ENCODE measurements around the gene ANKMY2. TPM values are rescaled to one million over a fixed set of nuclear protein-coding genes. Genes with fewer than 3 reads are reported as not detected.

The ANKMY2 gene
- total RNA-seq = 6.2 and 8.0 TPM in 2 replicates

GRCh38 chr7:16645593-16646471 is at the start of gene ANKMY2, which contains the start of gene BZW2:
ANKMY2 (minus strand) TSS chr7:16645754; CDS start chr7:16645573, 181 bp downstream.
BZW2 (plus strand) TSS chr7:16646181; CDS start chr7:16665444, 19,263 bp downstream.

Other genes with a start within 250 kb of the ANKMY2 start
- 0.43 and 0.96 TPM in 2 replicates for gene CRPPA, start 224.2 kb downstream of the ANKMY2 start, total RNA-seq
- gene SOSTDC1, start 180.0 kb downstream of the ANKMY2 start, total RNA-seq = 0.24 TPM in 1 of 2 replicates, not detected in the other
- gene LRRC72, start 118.9 kb downstream of the ANKMY2 start, total RNA-seq = not detected in 2 replicates
- gene BZW2, start 427 bp upstream of the ANKMY2 start, total RNA-seq = 88.9 and 95.7 TPM in 2 replicates
- 21.7 and 32.2 TPM in 2 replicates for gene TSPAN13, start 108.0 kb upstream of the ANKMY2 start, total RNA-seq
- 9.2 and 279 TPM in 2 replicates for gene AGR2, start 159.2 kb upstream of the ANKMY2 start, total RNA-seq
- gene AGR3, start 236.2 kb upstream of the ANKMY2 start, total RNA-seq = not detected in 2 replicates